GM12878 (cell line): ENCODE results near the gene TCERG1L. TPM values are rescaled to one million over a fixed set of nuclear protein-coding genes. Genes with fewer than 3 reads are reported as not detected.

Source experiments
- ATAC-seq: fragments of 200-7000 bp; cut with Tn5 transposase; 3 replicates; pipeline ENCODE4 v1.9.1; 2020; ENCODE audit warnings: mild to moderate bottlenecking, moderate library complexity
- BruUV-seq: library from RNA; stranded (reverse); fragments of 400-500 nt; replicated peaks from 2 replicates; lab custom pipeline; 2021; lab: Mats Ljungman, UMichigan
- CTCF ChIA-PET: fragments of 300-600 bp; sonication (Branson Sonifier 250); formaldehyde crosslinking; extraction: SDS; loops from one replicate; lab custom pipeline; 2021; ENCODE audit warnings: inconsistent platforms; lab: Yijun Ruan, JAX
- POLR2A ChIA-PET: fragments of 350-600 bp; formaldehyde crosslinking; extraction: SDS; loops from one replicate; lab custom pipeline; 2021; ENCODE audit warnings: inconsistent platforms; lab: Charles Lee
- RAD21 ChIA-PET: fragments of 300-600 bp; sonication (Branson Sonifier 250); formaldehyde crosslinking; loops from one replicate; lab custom pipeline; 2023; ENCODE audit warnings: antibody characterized with exemption; ENCODE audit not compliant: unreplicated experiment; lab: Charles Lee
- SMC1A ChIA-PET: fragments of 300-600 bp; sonication (Branson Sonifier 250); formaldehyde crosslinking; loops from one replicate; lab custom pipeline; 2023; ENCODE audit not compliant: unreplicated experiment, uncharacterized antibody; lab: Charles Lee
- DNase-seq: peaks from one replicate; pipeline ENCODE4 v3.0.0-alpha.2; 2011; ENCODE audit warnings: low read depth, low spot score
- FAIRE-seq: peaks from 3 replicates; lab custom pipeline; 2011; peaks lifted over from hg19 to GRCh38; lab: Jason Lieb, UNC
- H2AFZ ChIP-seq: 2 replicates; pipeline ENCODE4 v1.6.0; 2011; ENCODE audit warnings: low read depth, low read length, control low read depth; ENCODE audit not compliant: control insufficient read depth
- H3K27ac ChIP-seq: 2 replicates; pipeline ENCODE4 v1.5.1; 2011; ENCODE audit warnings: control low read depth; ENCODE audit not compliant: control insufficient read depth, insufficient read depth
- H3K27me3 ChIP-seq, 2 experiments: replicated peaks in 1 of 2; 2 replicates each; pipeline versions ENCODE4 v1.6.0 to v1.6.1; 2011; ENCODE audit warnings: low read length in 1 of 2; ENCODE audit not compliant: control insufficient read depth in 2 of 2, insufficient read depth in 2 of 2
- H3K36me3 ChIP-seq, 2 experiments: 2 replicates each; pipeline ENCODE4 v1.5.1; 2011; ENCODE audit warnings: low read length in 1 of 2; ENCODE audit not compliant: control insufficient read depth in 2 of 2, insufficient read depth in 2 of 2
- H3K4me1 ChIP-seq: 2 replicates; pipeline ENCODE4 v1.6.1; 2011; ENCODE audit warnings: mild to moderate bottlenecking, low read length, moderate library complexity, mixed read lengths; ENCODE audit not compliant: control insufficient read depth, insufficient read depth
- H3K4me2 ChIP-seq: 2 replicates; pipeline ENCODE4 v1.6.0; 2011; ENCODE audit warnings: control low read depth; ENCODE audit not compliant: control insufficient read depth, insufficient read depth
- H3K4me3 ChIP-seq: fragments of 200-600 bp; sonication (generic); 2 replicates; pipeline ENCODE4 v1.5.1; 2016
- H3K79me2 ChIP-seq: 2 replicates; pipeline ENCODE4 v1.6.0; 2011; ENCODE audit warnings: low read length; ENCODE audit not compliant: control insufficient read depth, insufficient read depth
- H3K9ac ChIP-seq: 2 replicates; pipeline ENCODE4 v1.8.0; 2011; ENCODE audit warnings: low read length, control low read depth, mixed read lengths; ENCODE audit not compliant: control insufficient read depth, insufficient read depth
- H3K9me3 ChIP-seq: replicated peaks from 3 replicates; pipeline ENCODE4 v1.5.1; 2011; ENCODE audit warnings: mild to moderate bottlenecking, low read length; ENCODE audit not compliant: control insufficient read depth, insufficient read depth
- H4K20me1 ChIP-seq: 2 replicates; pipeline ENCODE4 v1.6.0; 2011; ENCODE audit not compliant: control insufficient read depth, insufficient read depth
- CHD2 ChIP-seq: IDR thresholded peaks from 2 replicates; pipeline ENCODE4 v1.6.1; 2011; ENCODE audit warnings: low read depth, low read length, improper control_type of control experiment, borderline replicate concordance
- MEF2A ChIP-seq: IDR thresholded peaks from 2 replicates; pipeline ENCODE4 v1.6.1; 2011; ENCODE audit warnings: low read depth, mild to moderate bottlenecking, low read length, moderate library complexity; ENCODE audit not compliant: insufficient read depth
- MTA2 ChIP-seq: fragments of 450-650 bp; IDR thresholded peaks from 2 replicates; pipeline ENCODE4 v1.6.1; 2016; ENCODE audit warnings: low read depth, mild to moderate bottlenecking, moderate library complexity
- POLR2A ChIP-seq: IDR thresholded peaks from 2 replicates; pipeline ENCODE4 v1.6.1; 2011; ENCODE audit warnings: low read depth, mild to moderate bottlenecking, low read length
- RFX5 ChIP-seq: IDR thresholded peaks from 2 replicates; pipeline ENCODE4 v1.6.1; 2011; ENCODE audit warnings: low read depth, low read length, improper control_type of control experiment
- SMAD1 ChIP-seq: fragments of 450-650 bp; IDR thresholded peaks from 2 replicates; pipeline ENCODE4 v1.6.1; 2018; ENCODE audit warnings: mild to moderate bottlenecking, low read depth; ENCODE audit not compliant: partially characterized antibody
- SUZ12 ChIP-seq: fragments of 200-600 bp; sonication (generic); IDR thresholded peaks from one replicate; pipeline ENCODE4 v1.6.1; 2018; ENCODE audit warnings: antibody characterized with exemption, mild to moderate bottlenecking; ENCODE audit not compliant: unreplicated experiment
- TCF3 ChIP-seq: IDR thresholded peaks from 2 replicates; pipeline ENCODE4 v1.6.1; 2012; ENCODE audit warnings: low read depth, mild to moderate bottlenecking, low read length, borderline replicate concordance; ENCODE audit not compliant: insufficient read depth
- YY1 ChIP-seq: IDR thresholded peaks from 2 replicates; pipeline ENCODE4 v1.6.1; 2011; ENCODE audit warnings: low read depth, mild to moderate bottlenecking, low read length
- ZNF622 ChIP-seq: fragments of 450-650 bp; IDR thresholded peaks from 2 replicates; pipeline ENCODE4 v1.6.1; 2017; ENCODE audit warnings: mild to moderate bottlenecking, inconsistent platforms
- WGBS: methylation state at CpG from one replicate; pipeline ENCODE4 v1.1.6; 2016; ENCODE audit warnings: low lambda C conversion rate; ENCODE audit not compliant: insufficient replicate concordance, insufficient coverage; ENCODE audit errors: missing lambda C conversion rate; 5-methylcytosine and 5-hydroxymethylcytosine counted together
- in situ Hi-C: fragments of 300-500 bp; cut with MboI; formaldehyde crosslinking; loops from 9 replicates; pipeline ENCODE4 v1.14.3; 2018; ENCODE audit warnings: mixed read lengths
- intact Hi-C: fragments of 100-400 bp; cut with micrococcal nuclease; formaldehyde crosslinking; loops from one replicate; pipeline ENCODE4 v1.14.2; 2022; ENCODE audit not compliant: unreplicated experiment
- polyA plus RNA-seq, 11 experiments: library from polyadenylated mRNA; depleted of rRNA in 4 of 11; unstranded in 6 of 11; stranded (reverse) in 5 of 11; fragments of >200 nt; fragmentation: Nextera tagmentation in 4 of 11; fragmentation: Illumina TruSeq in 1 of 11; extraction: Ambion mirVana in 4 of 11; extraction: Trizol in 1 of 11; gene quantifications; 1 replicate in 1 of 11; 2 replicates in 10 of 11; pipeline versions ENCODE4 v1.2.1 to v1.2.3, GENCODE V29; 2011 to 2016; ENCODE audit warnings: inconsistent platforms in 2 of 11, missing spikeins in 2 of 11, low read depth in 1 of 11
- total RNA-seq, 4 experiments: library from RNA; depleted of rRNA in 3 of 4; stranded (reverse); fragments of >200 nt in 3 of 4; fragmentation: Illumina TruSeq in 1 of 4; extraction: Trizol in 1 of 4; gene quantifications; 2 replicates each; pipeline versions ENCODE4 v1.2.1 to v1.2.3, GENCODE V29; 2013 to 2021
- TF ChIP-seq, protein P1 (sequence below): fragments of 450-650 bp; IDR thresholded peaks from 2 replicates; pipeline ENCODE4 v1.6.1; 2016; ENCODE audit warnings: mild to moderate bottlenecking
- TF ChIP-seq, protein P2 (sequence below): fragments of 450-650 bp; IDR thresholded peaks from 2 replicates; pipeline ENCODE4 v1.6.1; 2014; ENCODE audit warnings: mild to moderate bottlenecking
- TF ChIP-seq, protein P3 (sequence below): fragments of 450-650 bp; IDR thresholded peaks from 2 replicates; pipeline ENCODE4 v1.6.1; 2017; ENCODE audit warnings: mild to moderate bottlenecking
- TF ChIP-seq, protein P4 (sequence below): fragments of 450-650 bp; IDR thresholded peaks from 2 replicates; pipeline ENCODE4 v1.6.1; 2017; ENCODE audit warnings: antibody characterized with exemption, mild to moderate bottlenecking, moderate library complexity

TCERG1L gene
- total and polyA plus RNA-seq, 10 of the 15 experiments (the other 5 are each of a cell fraction or from before 2014, with no cell fraction given) = not detected

DNA sequence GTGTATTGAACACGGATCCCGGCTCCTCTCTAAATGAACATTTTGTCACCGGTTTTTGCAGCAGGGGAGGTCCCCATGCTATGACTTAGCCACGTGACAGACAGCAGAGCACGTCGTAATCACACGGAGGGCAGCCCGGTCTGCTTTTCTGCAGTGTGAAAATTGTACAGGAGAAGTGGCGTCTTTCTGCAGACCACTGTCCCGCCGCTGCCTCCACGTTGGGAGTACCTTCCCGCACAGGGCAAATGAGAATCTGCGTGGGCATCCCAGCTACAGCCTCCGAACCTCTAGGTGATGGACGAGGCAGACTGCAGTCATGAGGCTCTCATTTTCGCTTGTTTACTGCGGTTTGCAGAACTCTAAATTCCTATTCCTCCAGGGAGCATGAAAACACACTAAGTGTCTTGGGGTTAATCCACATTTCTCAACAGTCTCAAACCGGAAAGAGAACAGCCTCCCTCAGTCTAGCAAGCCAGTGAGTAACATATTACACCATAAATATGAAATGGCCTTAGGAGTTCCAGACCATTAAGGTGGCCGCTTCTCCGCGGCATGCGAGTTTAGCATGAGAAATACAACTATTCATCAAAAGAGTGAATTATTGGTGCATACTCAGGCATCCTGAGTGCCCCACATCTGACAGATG, 89.8 kb downstream of the TCERG1L start:
- WGBS = 48% methylated on average over 23 of the region's 23 CpGs
- Histone ChIP-seq H3K9ac (no peak overlapping the region), H4K20me1 (no peaks in the 10 kb centered on the region), H3K27ac (no peak overlapping the region), H3K79me2 (no peaks in the 10 kb centered on the region), H3K4me1 (no peaks in the 10 kb centered on the region), H3K27me3 (no peaks in the 10 kb centered on the region), H3K4me3 (no peak overlapping the region), H3K4me2 (no peak overlapping the region), H3K9me3 (no peaks in the 10 kb centered on the region; the same call in 2 of the 3 replicates), H3K36me3 (no peaks in the 10 kb centered on the region), H2AFZ (no peak overlapping the region)
- intact Hi-C loops (no loop called here), in situ Hi-C loops (no loop called here)
- TF ChIP-seq CHD2 (no peak), SUZ12 (no peak), TCF3 (no peak), MTA2 (no peak), YY1 (no peak), RFX5 (no peak), SMAD1 (no peak), POLR2A (no peak), ZNF622 (no peak), MEF2A (no peak)
- TF ChIP-seq, protein P1, sequence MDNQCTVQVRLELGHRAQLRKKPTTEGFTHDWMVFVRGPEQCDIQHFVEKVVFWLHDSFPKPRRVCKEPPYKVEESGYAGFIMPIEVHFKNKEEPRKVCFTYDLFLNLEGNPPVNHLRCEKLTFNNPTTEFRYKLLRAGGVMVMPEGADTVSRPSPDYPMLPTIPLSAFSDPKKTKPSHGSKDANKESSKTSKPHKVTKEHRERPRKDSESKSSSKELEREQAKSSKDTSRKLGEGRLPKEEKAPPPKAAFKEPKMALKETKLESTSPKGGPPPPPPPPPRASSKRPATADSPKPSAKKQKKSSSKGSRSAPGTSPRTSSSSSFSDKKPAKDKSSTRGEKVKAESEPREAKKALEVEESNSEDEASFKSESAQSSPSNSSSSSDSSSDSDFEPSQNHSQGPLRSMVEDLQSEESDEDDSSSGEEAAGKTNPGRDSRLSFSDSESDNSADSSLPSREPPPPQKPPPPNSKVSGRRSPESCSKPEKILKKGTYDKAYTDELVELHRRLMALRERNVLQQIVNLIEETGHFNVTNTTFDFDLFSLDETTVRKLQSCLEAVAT = no peak
- TF ChIP-seq, protein P2, sequence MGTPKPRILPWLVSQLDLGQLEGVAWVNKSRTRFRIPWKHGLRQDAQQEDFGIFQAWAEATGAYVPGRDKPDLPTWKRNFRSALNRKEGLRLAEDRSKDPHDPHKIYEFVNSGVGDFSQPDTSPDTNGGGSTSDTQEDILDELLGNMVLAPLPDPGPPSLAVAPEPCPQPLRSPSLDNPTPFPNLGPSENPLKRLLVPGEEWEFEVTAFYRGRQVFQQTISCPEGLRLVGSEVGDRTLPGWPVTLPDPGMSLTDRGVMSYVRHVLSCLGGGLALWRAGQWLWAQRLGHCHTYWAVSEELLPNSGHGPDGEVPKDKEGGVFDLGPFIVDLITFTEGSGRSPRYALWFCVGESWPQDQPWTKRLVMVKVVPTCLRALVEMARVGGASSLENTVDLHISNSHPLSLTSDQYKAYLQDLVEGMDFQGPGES = no peak
- TF ChIP-seq, protein P3, sequence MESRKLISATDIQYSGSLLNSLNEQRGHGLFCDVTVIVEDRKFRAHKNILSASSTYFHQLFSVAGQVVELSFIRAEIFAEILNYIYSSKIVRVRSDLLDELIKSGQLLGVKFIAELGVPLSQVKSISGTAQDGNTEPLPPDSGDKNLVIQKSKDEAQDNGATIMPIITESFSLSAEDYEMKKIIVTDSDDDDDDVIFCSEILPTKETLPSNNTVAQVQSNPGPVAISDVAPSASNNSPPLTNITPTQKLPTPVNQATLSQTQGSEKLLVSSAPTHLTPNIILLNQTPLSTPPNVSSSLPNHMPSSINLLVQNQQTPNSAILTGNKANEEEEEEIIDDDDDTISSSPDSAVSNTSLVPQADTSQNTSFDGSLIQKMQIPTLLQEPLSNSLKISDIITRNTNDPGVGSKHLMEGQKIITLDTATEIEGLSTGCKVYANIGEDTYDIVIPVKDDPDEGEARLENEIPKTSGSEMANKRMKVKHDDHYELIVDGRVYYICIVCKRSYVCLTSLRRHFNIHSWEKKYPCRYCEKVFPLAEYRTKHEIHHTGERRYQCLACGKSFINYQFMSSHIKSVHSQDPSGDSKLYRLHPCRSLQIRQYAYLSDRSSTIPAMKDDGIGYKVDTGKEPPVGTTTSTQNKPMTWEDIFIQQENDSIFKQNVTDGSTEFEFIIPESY = no peak
- TF ChIP-seq, protein P4, sequence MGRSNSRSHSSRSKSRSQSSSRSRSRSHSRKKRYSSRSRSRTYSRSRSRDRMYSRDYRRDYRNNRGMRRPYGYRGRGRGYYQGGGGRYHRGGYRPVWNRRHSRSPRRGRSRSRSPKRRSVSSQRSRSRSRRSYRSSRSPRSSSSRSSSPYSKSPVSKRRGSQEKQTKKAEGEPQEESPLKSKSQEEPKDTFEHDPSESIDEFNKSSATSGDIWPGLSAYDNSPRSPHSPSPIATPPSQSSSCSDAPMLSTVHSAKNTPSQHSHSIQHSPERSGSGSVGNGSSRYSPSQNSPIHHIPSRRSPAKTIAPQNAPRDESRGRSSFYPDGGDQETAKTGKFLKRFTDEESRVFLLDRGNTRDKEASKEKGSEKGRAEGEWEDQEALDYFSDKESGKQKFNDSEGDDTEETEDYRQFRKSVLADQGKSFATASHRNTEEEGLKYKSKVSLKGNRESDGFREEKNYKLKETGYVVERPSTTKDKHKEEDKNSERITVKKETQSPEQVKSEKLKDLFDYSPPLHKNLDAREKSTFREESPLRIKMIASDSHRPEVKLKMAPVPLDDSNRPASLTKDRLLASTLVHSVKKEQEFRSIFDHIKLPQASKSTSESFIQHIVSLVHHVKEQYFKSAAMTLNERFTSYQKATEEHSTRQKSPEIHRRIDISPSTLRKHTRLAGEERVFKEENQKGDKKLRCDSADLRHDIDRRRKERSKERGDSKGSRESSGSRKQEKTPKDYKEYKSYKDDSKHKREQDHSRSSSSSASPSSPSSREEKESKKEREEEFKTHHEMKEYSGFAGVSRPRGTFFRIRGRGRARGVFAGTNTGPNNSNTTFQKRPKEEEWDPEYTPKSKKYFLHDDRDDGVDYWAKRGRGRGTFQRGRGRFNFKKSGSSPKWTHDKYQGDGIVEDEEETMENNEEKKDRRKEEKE = no peak
- ATAC-seq = no peak
- ChIA-PET POLR2A (no interaction called here), SMC1A (no interaction called here), CTCF (no interaction called here), RAD21 (no interaction called here)
- no TSS peak for BruUV-seq
- no peak for DNase-seq
- FAIRE-seq = no peak
